Measurements from ENCODE around the gene NUDT1.

DNA sequence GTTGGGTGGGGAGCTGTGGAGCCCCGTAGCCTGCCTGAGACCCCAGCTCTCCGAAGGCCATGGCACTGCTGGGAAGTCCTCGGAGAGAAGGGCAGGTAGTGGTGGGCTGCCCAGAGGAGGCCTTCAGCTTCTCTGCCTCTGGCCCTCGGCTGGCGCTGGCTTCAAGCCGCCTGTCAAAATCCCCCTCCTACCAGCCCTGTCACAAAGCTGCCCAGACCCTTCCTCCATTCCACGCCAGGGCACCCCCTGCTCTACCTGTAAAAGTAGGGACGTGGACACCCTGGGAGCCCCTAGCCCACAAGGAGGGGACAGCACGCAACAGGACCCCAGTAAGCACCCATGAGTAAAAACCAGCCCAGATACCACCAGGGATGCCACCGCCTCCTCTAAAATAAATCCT, 40.9 kb upstream of the NUDT1 start:
- TF ChIP-seq, protein P1, sequence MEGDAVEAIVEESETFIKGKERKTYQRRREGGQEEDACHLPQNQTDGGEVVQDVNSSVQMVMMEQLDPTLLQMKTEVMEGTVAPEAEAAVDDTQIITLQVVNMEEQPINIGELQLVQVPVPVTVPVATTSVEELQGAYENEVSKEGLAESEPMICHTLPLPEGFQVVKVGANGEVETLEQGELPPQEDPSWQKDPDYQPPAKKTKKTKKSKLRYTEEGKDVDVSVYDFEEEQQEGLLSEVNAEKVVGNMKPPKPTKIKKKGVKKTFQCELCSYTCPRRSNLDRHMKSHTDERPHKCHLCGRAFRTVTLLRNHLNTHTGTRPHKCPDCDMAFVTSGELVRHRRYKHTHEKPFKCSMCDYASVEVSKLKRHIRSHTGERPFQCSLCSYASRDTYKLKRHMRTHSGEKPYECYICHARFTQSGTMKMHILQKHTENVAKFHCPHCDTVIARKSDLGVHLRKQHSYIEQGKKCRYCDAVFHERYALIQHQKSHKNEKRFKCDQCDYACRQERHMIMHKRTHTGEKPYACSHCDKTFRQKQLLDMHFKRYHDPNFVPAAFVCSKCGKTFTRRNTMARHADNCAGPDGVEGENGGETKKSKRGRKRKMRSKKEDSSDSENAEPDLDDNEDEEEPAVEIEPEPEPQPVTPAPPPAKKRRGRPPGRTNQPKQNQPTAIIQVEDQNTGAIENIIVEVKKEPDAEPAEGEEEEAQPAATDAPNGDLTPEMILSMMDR (IDR thresholded peaks at IDR 0.05; ENCODE audit: insufficient read depth, low read length, poor library complexity, severe bottlenecking) = no peak
- no peak for TF ChIP-seq EZH2phosphoT487 (conservative IDR thresholded peaks at IDR 0.05; ENCODE audit: low read length)

Data from SU-DHL-6 (cell line).